DOHH2 (cell line): ENCODE measurements around the gene RBM17.

Experiments used
- EZH2phosphoT487 ChIP-seq: fragments of 200-600 bp; sonication (generic); IDR thresholded peaks from 2 replicates; pipeline ENCODE4 v1.6.1; 2017; ENCODE audit warnings: borderline replicate concordance, mild to moderate bottlenecking, antibody characterized with exemption, low read length, moderate library complexity, mixed read lengths
- TF ChIP-seq, protein P1 (sequence below): fragments of 200-600 bp; sonication (generic); IDR thresholded peaks from one replicate; pipeline ENCODE4 v1.5.1; 2014; ENCODE audit warnings: antibody characterized with exemption, mild to moderate bottlenecking, low read depth, low read length; ENCODE audit not compliant: poor library complexity, severe bottlenecking

DNA sequence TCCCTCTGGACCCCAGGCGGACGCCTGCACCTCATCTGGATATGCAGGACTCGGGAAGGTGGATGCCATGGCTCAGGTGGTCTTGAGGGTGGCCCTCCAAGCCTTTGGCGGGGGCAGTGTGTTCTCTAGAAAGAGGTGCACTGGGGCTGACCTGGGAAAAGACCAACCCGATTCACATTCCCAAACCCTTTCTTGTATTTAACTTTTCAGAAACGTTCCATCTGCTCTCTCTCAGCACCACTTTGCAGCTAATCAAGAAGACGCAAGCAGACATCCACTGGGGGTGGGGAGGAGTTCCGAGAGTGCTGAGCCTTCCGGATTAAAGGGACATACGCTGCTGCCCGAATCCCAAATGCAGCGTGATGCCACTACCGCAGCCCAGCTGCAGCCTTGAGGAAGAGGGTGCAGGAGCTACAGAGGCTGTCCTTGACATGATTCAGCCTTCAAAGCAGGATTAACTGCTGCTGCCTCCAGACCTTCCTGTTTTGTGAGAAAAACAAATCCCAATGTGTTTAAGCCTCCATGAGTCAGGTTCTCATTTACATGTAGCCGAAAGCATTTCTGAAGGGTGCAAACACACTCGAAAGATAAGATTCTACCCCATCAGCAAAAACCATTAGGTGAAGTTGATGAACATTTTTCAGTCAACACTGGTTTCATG, 39.9 kb downstream of the RBM17 start:
- TF ChIP-seq EZH2phosphoT487, result no peak
- TF ChIP-seq, protein P1, sequence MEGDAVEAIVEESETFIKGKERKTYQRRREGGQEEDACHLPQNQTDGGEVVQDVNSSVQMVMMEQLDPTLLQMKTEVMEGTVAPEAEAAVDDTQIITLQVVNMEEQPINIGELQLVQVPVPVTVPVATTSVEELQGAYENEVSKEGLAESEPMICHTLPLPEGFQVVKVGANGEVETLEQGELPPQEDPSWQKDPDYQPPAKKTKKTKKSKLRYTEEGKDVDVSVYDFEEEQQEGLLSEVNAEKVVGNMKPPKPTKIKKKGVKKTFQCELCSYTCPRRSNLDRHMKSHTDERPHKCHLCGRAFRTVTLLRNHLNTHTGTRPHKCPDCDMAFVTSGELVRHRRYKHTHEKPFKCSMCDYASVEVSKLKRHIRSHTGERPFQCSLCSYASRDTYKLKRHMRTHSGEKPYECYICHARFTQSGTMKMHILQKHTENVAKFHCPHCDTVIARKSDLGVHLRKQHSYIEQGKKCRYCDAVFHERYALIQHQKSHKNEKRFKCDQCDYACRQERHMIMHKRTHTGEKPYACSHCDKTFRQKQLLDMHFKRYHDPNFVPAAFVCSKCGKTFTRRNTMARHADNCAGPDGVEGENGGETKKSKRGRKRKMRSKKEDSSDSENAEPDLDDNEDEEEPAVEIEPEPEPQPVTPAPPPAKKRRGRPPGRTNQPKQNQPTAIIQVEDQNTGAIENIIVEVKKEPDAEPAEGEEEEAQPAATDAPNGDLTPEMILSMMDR, result no peak
